Fibroblast of skin of right biceps (primary cell): ENCODE data around the gene MAFB.

Experiments
- DNase-seq: peaks from one replicate; pipeline ENCODE4 v3.0.0-alpha.2; 2013

MAFB gene

GRCh38 chr20:40652441-40652987, 36.5 kb downstream of the MAFB start:
- DNase-seq, result peak; percentile 73

- peak; percentile 86 for DNase-seq
These were observed 37.9 kb downstream of the MAFB start for GRCh38 chr20:40651151-40651550.

- peak; percentile 21 for DNase-seq
These were observed 38.3 kb downstream of the MAFB start for GRCh38 chr20:40650707-40651106.

- DNase-seq, result no peak
These were observed 40.6 kb downstream of the MAFB start for GRCh38 chr20:40648210-40649072.

- DNase-seq, result no peak
These were observed 42.2 kb downstream of the MAFB start for GRCh38 chr20:40646813-40647212.

GRCh38 chr20:40646361-40646760, 42.7 kb downstream of the MAFB start:
- DNase-seq, result peak; percentile 37

GRCh38 chr20:40644863-40645262, 44.2 kb downstream of the MAFB start:
- DNase-seq, result no peak

- DNase-seq, result no peak
These were observed 45.1 kb downstream of the MAFB start for GRCh38 chr20:40643891-40644290.

GRCh38 chr20:40641809-40642208, 47.2 kb downstream of the MAFB start:
- no peak for DNase-seq

- DNase-seq, result no peak
These were observed 47.8 kb downstream of the MAFB start for GRCh38 chr20:40641202-40641601.

GRCh38 chr20:40640667-40641066, 48.4 kb downstream of the MAFB start:
- no peak for DNase-seq

GRCh38 chr20:40639676-40640355, 49.2 kb downstream of the MAFB start:
- DNase-seq, result no peak

- no peak for DNase-seq
These were observed 49.9 kb downstream of the MAFB start for GRCh38 chr20:40639132-40639531.

- DNase-seq, result no peak
These were observed 50.6 kb downstream of the MAFB start for GRCh38 chr20:40638414-40638813.

GRCh38 chr20:40637176-40637575, 51.9 kb downstream of the MAFB start:
- no peak for DNase-seq

GRCh38 chr20:40636486-40636885, 52.5 kb downstream of the MAFB start:
- DNase-seq, result no peak

GRCh38 chr20:40635971-40636370, 53.1 kb downstream of the MAFB start:
- no peak for DNase-seq
